Measurements from ENCODE around the gene CREBL2. TPM values are rescaled to one million over a fixed set of nuclear protein-coding genes. Genes with fewer than 3 reads are reported as not detected.

The CREBL2 gene
- total and polyA plus RNA-seq, 2 of the 13 experiments (the other 11 are each of a cell fraction or from before 2014, with no cell fraction given): 6.9 to 8.4 TPM

GRCh38 chr12:12620730-12621315, 9.1 kb downstream of the CREBL2 start:
- DNase-seq (ENCODE audit: low spot score) (no peak), FAIRE-seq (no peak), ATAC-seq (no peak)
- Histone ChIP-seq H2AFZ (ENCODE audit: low read length) (no peak overlapping the region), H3K27ac (ENCODE audit: extremely low read length, insufficient read depth, low read length) (no peak overlapping the region), H3K4me2 (ENCODE audit: low read depth, low read length) (no peak overlapping the region), H3K9me3 (ENCODE audit: low read length) (peaks cover 6% of the 10 kb centered on the region; the same call in 1 of the 2 replicates), H3K36me3 (replicated peaks in 1 of 2; ENCODE audit: control insufficient read depth in 1 of 2, insufficient read depth in 2 of 2, low read length in 2 of 2) (peaks cover 2 to 7% of the 10 kb centered on the region in 2 experiments; a peak in 3 of 5 replicates), H3K4me1 (ENCODE audit: insufficient read depth, low read length) (peaks cover 53% of the 10 kb centered on the region), H4K20me1 (ENCODE audit: insufficient read depth, low read length) (no peaks in the 10 kb centered on the region), H3K79me2 (ENCODE audit: insufficient read depth, low read length) (peaks cover 5% of the 10 kb centered on the region), H3K4me3 (replicated peaks in 1 of 3; ENCODE audit: insufficient read depth in 1 of 3, low read depth in 2 of 3, low read length in 3 of 3) (no peak overlapping the region), H3K9ac (ENCODE audit: insufficient read depth, low read depth, low read length) (no peak overlapping the region), H3K27me3 (ENCODE audit: control insufficient read depth in 1 of 2, insufficient read depth in 2 of 2, low read length in 2 of 2) (no peaks in the 10 kb centered on the region)
- TF ChIP-seq NFIB (CRISPR knock-in tag; IDR thresholded peaks at IDR 0.05; ENCODE audit: borderline replicate concordance): no peak
- WGBS (ENCODE audit: low lambda C conversion rate): 97% methylated on average over 6 of the region's 6 CpGs
- CTCF ChIA-PET (ENCODE audit: low intra/inter-chr PET ratio, low total read pairs): no interaction called here
- no TSS peak for BruUV-seq (replicated peaks)
- POLR2A ChIA-PET: interaction anchor here (1.3 kb wide), 1 partner anchor 166 kb away, joined by 3 read pairs; no protein-coding TSS in a partner anchor
- intact Hi-C loops (cut with micrococcal nuclease; ENCODE audit: unreplicated experiment) (no loop called here), in situ Hi-C loops (cut with HindIII; ENCODE audit: extremely low pct_ligation_motif_present, low pct_unique_long_range_greater_than_20kb) (no loop called here)

- Histone ChIP-seq H3K9ac (ENCODE audit: insufficient read depth, low read depth, low read length) (no peak overlapping the region), H3K27ac (ENCODE audit: extremely low read length, insufficient read depth, low read length) (no peak overlapping the region)
- no peak for ATAC-seq
These were observed 10.7 kb downstream of the CREBL2 start for GRCh38 chr12:12622418-12622817.

More at GRCh38 chr12:12622418-12622817, 10.7 kb downstream of the CREBL2 start:
- Histone ChIP-seq H3K27me3 (ENCODE audit: control insufficient read depth in 1 of 2, insufficient read depth in 2 of 2, low read length in 2 of 2) (no peaks in the 10 kb centered on the region), H3K4me3 (replicated peaks in 1 of 3; ENCODE audit: insufficient read depth in 1 of 3, low read depth in 2 of 3, low read length in 3 of 3) (no peak overlapping the region), H3K79me2 (ENCODE audit: insufficient read depth, low read length) (peaks cover 8% of the 10 kb centered on the region), H3K4me1 (ENCODE audit: insufficient read depth, low read length) (peaks cover 38% of the 10 kb centered on the region), H4K20me1 (ENCODE audit: insufficient read depth, low read length) (no peaks in the 10 kb centered on the region), H3K36me3 (replicated peaks in 1 of 2; ENCODE audit: control insufficient read depth in 1 of 2, insufficient read depth in 2 of 2, low read length in 2 of 2) (peaks cover 0 to 7% of the 10 kb centered on the region in 2 experiments; a peak in 1 of 5 replicates), H3K9me3 (ENCODE audit: low read length) (peaks cover 6% of the 10 kb centered on the region; the same call in 1 of the 2 replicates), H2AFZ (ENCODE audit: low read length) (no peak overlapping the region), H3K4me2 (ENCODE audit: low read depth, low read length) (no peak overlapping the region)
- in situ Hi-C loops (cut with HindIII; ENCODE audit: extremely low pct_ligation_motif_present, low pct_unique_long_range_greater_than_20kb): no loop called here
- intact Hi-C loops (cut with micrococcal nuclease; ENCODE audit: unreplicated experiment): no loop called here
- ChIA-PET POLR2A (no interaction called here), CTCF (ENCODE audit: low intra/inter-chr PET ratio, low total read pairs) (no interaction called here)
- no TSS peak for BruUV-seq (replicated peaks)
- no peak for DNase-seq (ENCODE audit: low spot score)
- no peak for FAIRE-seq
- WGBS (ENCODE audit: low lambda C conversion rate): 80% methylated on average over 3 of the region's 3 CpGs
- TF ChIP-seq KDM6A (CRISPR knock-in tag; IDR thresholded peaks at IDR 0.05; ENCODE audit: low read depth) (no peak), ZNF720 (CRISPR knock-in tag; IDR thresholded peaks at IDR 0.05) (no peak)

Data from HepG2 (cell line).